ENCODE measurements around the gene TTL. TPM values are rescaled to one million over a fixed set of nuclear protein-coding genes. Genes with fewer than 3 reads are reported as not detected.
"Not testable (repeated sequence)": the region's sequence is repeated elsewhere in the genome, so short reads cannot be mapped to it uniquely, and the experiment has no call there.

TTL gene
- total RNA-seq, result 10 to 100 TPM; 33.5 to 42.3 TPM
- long read RNA-seq, donor 1, full-length matches to known transcripts, result 3 of 7 reads
- long read RNA-seq, donor 1, partial matches to known transcripts, result 0 of 7 reads
- long read RNA-seq, donor 1, other reads (novel, unspliced or antisense), result 4 of 7 reads
- long read RNA-seq, donor 2, partial matches to known transcripts, result 0 of 1 reads
- long read RNA-seq, donor 2, other reads (novel, unspliced or antisense), result 1 of 1 reads

DNA sequence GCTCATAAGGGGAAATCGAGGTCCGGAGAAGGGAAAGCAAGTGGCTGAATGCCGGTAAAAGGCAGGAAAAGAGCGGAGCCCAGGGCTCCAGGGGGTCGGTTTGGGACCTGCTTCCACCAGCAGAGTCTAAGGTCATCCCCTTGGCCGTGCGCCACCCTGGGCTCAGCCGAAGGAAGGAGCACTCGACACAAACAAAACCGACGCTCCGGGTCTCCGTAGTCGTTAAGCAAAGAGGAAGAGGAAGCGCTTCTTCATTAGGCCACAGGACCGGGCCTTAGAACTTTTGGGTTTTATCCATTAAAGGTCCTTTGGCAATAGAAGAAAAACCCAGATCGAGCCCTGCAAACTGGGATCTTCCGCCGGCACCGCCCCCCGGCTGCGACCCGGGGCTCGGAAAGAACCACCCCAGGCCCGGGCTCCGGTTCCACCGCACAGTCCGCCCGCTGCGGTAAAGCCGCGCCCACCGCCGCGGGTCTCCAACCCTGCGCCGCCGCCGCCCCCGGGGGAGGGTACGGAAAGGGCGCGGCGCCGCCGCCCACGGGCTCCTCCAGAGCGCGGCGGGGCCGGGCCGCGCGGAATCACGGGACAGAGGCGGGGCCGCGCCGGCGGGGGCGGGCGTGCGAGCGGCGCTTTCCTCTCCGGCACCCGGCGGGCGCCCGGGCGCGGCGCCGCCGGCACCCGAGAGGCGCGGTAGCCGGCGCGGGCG, at the start of gene TTL:
Gene TTL (plus strand): TSS at position 629 of the 706 bp plus-strand sequence. CDS start 189 bp downstream, outside the sequence.
- intact Hi-C loops (cut with DNase I), result loop anchor here in 1 of 2 donors (10.0 kb wide), 1 partner anchor 93 kb away; no protein-coding TSS in a partner anchor
- DNase-seq (ENCODE audit: low spot score), result peak; percentile 92

DNA sequence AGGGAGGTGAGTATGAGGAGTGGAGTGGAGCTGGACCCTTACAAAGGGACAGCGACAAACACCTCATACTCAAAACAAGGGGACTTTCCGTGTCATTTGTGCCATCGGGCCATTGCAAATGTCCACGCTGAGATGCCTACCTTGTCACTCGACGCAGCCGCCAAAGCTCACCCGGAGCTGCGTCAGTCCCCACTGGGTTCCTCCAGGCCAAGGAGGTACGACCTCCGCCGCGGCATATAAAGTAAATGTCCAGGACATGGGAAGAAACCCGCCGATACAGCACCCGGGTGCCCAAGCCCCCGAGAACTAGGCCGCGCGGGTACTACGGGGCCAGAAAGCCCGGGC, 49.6 kb upstream of the TTL start:
- not testable (repeated sequence) for DNase-seq (ENCODE audit: low spot score)

DNA sequence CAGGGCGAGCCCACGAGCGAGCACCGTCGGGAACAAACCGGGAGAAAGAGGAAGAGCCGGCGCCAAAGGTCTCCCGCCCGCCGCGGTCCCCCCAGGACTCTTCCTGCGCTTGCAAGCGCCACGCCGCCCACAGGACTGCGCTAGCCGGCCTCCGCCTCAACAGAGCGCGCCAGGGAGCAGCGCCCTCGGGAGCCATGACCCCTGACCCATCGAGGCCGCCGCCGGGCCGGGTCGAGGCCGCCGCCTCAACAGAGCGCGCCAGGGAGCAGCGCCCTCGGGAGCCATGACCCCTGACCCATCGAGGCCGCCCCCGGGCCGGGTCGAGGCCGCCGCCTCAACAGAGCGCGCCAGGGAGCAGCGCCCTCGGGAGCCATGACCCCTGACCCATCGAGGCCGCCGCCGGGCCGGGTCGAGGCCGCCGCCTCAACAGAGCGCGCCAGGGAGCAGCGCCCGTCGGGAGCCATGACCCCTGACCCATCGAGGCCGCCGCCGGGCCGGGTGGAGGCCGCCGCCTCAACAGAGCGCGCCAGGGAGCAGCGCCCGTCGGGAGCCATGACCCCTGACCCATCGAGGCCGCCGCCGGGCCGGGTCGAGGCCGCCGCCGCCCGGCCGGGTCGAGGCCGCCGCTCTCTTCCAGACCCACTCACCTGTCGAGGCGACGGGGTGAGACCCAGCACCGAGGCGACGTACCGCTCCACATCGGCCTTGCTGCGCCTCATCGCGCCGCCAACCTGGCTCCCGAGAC, 49.0 kb upstream of the TTL start:
- intact Hi-C loops (cut with DNase I), result loop anchor here in 1 of 2 donors (10.0 kb wide), 1 partner anchor 168 kb away; no protein-coding TSS in a partner anchor
- peak; percentile 88 for DNase-seq (ENCODE audit: low spot score)

More for the DNA sequence above, 49.6 kb upstream of the TTL start:
- intact Hi-C loops (cut with DNase I), result loop anchor here in 1 of 2 donors (10.0 kb wide), 1 partner anchor 168 kb away; no protein-coding TSS in a partner anchor

GRCh38 chr2:112433480-112433879, 48.5 kb upstream of the TTL start, which contains the start of gene RGPD8:
RGPD8 (minus strand) TSS chr2:112433645; CDS start chr2:112433453, 192 bp downstream.
- intact Hi-C loops (cut with DNase I), result loop anchor here in 1 of 2 donors (10.0 kb wide), 1 partner anchor 169 kb away; no protein-coding TSS in a partner anchor
- DNase-seq (ENCODE audit: low spot score), result peak; percentile 98

DNA sequence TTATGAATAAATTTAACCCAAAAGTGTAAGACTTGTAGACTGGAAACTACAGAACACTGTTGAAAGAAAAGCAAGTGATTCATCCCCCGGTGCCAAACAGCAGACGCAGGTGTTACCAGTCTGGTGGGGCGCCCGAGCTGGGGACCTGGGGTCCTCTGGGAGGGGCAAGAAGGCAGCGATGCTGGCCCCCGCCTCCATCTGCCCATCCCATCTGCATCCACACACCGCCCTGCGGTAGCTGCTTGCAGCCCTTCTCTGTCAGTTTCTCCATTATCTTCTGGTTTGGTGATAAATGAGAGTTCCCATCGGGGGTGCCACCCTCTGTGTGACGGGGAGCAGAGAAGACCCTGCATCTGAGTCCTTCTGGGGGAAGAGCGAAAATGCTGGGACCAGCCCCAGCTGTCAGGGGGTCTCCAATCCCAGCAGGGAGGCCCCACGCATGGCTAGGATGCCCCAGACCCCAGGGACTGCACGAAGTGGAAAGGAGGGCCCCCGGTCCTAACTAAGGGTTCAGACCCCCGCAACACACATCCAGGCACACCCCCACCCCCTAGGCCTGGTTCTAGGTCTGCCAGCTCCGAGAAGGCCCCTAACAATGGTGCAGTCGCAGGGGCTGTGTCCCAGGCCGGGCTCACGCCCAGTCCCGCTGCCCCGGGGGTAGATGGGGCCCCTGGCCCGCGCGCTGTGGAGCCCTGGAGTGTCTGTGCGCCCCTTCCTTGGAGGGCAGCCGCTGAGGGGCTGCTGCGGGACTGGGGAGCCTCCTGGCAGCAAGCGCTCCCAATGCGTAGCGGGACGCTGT, 47.8 kb upstream of the TTL start:
- intact Hi-C loops (cut with DNase I), result loop anchor here in 1 of 2 donors (10.0 kb wide), 1 partner anchor 169 kb away; no protein-coding TSS in a partner anchor
- no peak for DNase-seq (ENCODE audit: low spot score)

DNA sequence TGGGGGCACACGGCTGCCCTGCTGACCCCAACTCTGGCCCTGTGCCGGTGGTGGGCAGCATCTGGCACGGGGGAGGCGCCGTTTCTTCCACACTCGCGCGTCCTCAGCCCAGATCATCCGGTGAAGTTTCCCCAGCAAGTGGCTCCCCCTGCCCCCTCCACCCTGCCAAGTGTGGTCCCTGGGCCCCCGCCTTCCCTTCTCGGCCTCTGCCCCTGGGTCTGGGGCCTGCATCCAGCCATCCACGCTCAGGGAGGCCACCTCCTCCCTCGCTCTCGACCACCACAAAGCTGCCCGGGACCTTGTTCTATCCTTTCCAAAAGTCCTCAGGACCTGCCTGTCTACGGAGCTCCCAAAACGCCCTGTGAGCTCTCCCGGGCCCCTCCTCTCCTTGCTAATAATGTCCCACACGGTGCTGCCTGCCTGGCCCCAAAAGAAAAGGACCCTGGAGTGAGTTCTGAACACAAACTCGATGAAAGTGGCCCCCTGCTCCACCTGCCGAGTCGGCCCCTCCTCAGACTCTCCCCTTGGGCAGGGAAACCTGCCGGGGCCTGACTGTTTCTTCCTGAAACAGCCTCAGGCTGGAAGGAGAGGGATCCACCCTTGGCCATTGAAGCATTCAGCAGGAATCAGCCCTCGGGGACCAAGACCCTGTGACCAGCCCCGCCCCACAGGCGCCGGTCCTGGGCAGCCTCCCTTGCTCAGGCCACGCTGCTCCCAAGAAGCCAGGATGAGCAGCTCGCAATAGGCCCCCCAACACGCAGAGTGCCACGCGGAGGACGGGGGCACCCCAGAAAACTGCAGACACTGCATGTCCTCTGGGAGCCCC, 46.9 kb upstream of the TTL start:
- not testable (repeated sequence) for DNase-seq (ENCODE audit: low spot score)
- intact Hi-C loops (cut with DNase I), result loop anchor here in 1 of 2 donors (10.0 kb wide), 1 partner anchor 170 kb away; no protein-coding TSS in a partner anchor

GRCh38 chr2:112435716-112436431, 46.1 kb upstream of the TTL start:
- intact Hi-C loops (cut with DNase I), result loop anchor here in 1 of 2 donors (10.0 kb wide), 1 partner anchor 171 kb away; no protein-coding TSS in a partner anchor
- not testable (repeated sequence) for DNase-seq (ENCODE audit: low spot score)

- DNase-seq (ENCODE audit: low spot score), result not testable (repeated sequence)
- intact Hi-C loops (cut with DNase I), result loop anchor here in 1 of 2 donors (10.0 kb wide), 1 partner anchor 172 kb away; no protein-coding TSS in a partner anchor
These were observed 45.0 kb upstream of the TTL start for GRCh38 chr2:112436993-112437392.

GRCh38 chr2:112437405-112437831, 44.5 kb upstream of the TTL start:
- intact Hi-C loops (cut with DNase I), result loop anchor here in 1 of 2 donors (10.0 kb wide), 1 partner anchor 173 kb away; no protein-coding TSS in a partner anchor

DNA sequence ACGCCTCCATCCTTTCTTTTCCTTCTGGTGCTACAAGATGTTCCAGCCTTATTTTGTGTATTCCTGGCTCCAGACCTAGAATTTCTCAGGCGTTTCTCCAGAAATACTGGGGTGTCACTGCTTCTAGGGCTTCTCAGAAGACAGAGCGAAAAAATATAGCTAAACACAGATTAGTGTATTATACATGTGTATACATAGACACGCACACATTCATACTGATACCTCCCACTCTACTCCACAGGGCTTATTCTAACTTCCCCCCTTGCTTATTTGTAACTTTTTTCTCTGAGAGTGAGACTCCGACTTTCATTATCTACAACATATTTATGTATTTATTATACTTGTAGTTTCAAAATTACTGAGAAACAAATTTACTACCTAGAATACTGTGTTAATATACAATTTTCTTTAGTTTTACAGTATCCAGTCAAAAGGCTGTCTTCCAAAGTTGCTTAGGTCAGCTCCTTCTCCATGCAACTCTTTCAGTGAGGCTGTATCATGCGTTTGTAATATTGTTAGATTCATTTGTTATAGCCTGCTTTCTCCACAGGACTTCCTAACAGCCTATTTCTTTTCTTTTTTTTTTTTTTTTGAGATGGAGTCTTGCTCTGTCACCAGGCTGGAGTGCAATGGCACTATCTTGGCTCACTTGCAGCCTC, 43.2 kb upstream of the TTL start:
- not testable (repeated sequence) for DNase-seq (ENCODE audit: low spot score)
- intact Hi-C loops (cut with DNase I), result loop anchor here in 1 of 2 donors (10.0 kb wide), 1 partner anchor 174 kb away; no protein-coding TSS in a partner anchor

More at GRCh38 chr2:112437405-112437831, 44.5 kb upstream of the TTL start:
- not testable (repeated sequence) for DNase-seq (ENCODE audit: low spot score)

GRCh38 chr2:112444256-112444655, 37.7 kb upstream of the TTL start:
- DNase-seq (ENCODE audit: low spot score); intact Hi-C loops (cut with DNase I): not testable (repeated sequence)

DNA sequence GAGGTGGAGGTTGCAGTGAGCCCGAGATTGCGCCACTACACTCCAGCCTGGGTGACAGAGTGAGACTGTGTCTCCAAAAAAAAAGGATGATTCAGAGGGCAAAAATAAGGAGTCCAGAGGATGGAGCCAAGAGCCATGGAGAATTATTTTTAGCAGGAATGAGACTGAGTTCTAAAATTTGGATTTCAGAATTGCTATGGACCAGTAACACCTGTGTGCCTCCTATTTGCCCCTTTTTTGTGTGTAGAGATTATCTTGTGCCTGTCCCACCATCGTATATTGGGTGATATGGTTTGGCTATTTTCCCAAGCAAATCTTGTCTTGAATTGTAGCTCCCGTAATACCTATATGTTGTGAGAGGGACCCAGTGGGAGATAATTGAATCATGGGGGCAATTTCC, 32.1 kb upstream of the TTL start:
- intact Hi-C loops (cut with DNase I), result no loop called here
- DNase-seq (ENCODE audit: low spot score), result no peak

GRCh38 chr2:112451317-112451716, 30.6 kb upstream of the TTL start:
- DNase-seq (ENCODE audit: low spot score), result no peak
- intact Hi-C loops (cut with DNase I), result no loop called here

GRCh38 chr2:112454586-112454985, 27.4 kb upstream of the TTL start:
- no peak for DNase-seq (ENCODE audit: low spot score)
- intact Hi-C loops (cut with DNase I), result no loop called here

- DNase-seq (ENCODE audit: low spot score), result no peak
- intact Hi-C loops (cut with DNase I), result no loop called here
These were observed 22.6 kb upstream of the TTL start for GRCh38 chr2:112459372-112459771.

DNA sequence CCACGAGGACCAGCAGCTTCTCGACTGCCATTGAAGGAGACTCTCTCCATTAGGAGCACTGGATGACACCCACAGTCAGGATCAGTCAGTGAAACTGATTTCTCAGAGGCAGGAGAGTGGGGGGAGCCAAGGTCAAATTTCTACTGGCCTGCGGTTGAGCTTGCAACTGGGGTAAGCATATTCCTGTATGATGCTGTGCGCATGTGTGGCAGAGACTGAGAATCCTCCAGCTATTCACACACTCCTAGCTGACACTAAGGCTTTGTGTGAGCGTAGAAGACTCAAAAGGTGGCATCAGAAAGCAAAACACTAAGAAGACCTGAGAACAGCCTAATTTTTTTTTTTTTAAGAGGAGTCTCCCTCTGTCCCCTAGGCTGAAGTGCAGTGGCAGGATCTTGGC, 19.8 kb upstream of the TTL start:
- no peak for DNase-seq (ENCODE audit: low spot score)
- intact Hi-C loops (cut with DNase I), result no loop called here

All from posterior vena cava (tissue), 2 donors.